Activated CD8-positive, alpha-beta memory T cell treated with anti-CD3 and anti-CD28 coated beads for 36 hours (primary cell): Measurements from ENCODE around the gene METAP1D. TPM values are rescaled to one million over a fixed set of nuclear protein-coding genes. Genes with fewer than 3 reads are reported as not detected.

Source experiments
- CTCF ChIA-PET: fragments of 350-600 bp; sonication (Branson Sonifier 250); formaldehyde crosslinking; loops from one replicate; lab custom pipeline; 2021; ENCODE audit warnings: antibody characterized with exemption; lab: Charles Lee
- POLR2A ChIA-PET: fragments of 350-600 bp; sonication (Branson Sonifier 250); formaldehyde crosslinking; loops from one replicate; lab custom pipeline; 2021; ENCODE audit warnings: antibody characterized with exemption; lab: Charles Lee
- total RNA-seq, 2 experiments: library from RNA; stranded (reverse); gene quantifications; one replicate each; pipeline ENCODE4 v1.2.3, GENCODE V29; 2021

The METAP1D gene
- total RNA-seq, 2 experiments from 2014 or later = 8.2 to 8.4 TPM

DNA sequence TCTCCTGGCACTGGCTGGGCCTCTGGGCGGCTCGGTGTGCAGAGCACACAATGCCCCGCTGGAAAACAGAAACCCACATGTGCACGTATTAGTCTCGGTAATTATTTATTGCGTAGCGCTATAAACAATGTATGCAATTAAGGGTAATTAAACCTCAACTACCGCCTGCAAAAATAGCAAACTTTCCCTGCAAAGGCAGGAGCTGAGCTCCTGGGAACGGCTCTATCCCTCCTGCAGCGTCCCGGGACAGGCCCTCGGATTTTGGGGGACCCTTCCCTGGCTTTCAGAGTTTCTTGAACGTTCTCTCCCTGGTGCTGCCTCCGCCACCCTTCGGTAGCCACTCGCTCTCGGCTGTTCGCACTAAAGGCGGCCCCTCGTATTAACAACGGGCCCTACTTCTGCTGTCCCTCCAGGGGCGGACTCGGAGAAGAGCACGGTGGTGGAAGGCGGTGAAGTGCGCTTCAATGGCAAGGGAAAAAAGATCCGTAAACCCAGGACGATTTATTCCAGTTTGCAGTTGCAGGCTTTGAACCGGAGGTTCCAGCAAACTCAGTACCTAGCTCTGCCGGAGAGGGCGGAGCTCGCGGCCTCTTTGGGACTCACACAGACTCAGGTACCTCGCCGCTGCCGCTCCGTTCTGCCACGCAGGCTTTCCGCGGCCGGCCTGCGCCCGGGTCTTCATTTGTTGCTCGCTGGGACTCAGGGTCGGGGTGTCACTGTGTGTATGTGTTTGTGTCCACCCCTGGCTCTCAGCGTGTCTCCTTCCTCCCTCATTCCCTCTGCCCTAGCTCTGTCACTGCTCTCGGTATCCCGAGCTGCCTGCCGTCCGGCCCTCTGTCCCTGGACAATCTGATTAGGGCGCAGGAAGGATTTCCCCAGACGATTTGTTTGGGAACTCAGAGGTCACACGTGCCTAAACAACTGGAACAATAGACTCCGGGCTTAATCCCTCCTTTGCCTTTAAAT, 86.8 kb downstream of the METAP1D start:
- ChIA-PET POLR2A (no interaction called here), CTCF (interaction anchor here (1.0 to 1.6 kb wide), 3 partner anchors 17 to 384 kb away, joined by 3 to 5 read pairs (median 3); partner anchors contain the start of gene DLX2)

GRCh38 chr2:172087207-172087779, 87.5 kb downstream of the METAP1D start:
- ChIA-PET CTCF (interaction anchor here (1.0 to 2.5 kb wide), 5 partner anchors 14 to 384 kb away, joined by 3 to 9 read pairs (median 5); partner anchors contain the start of gene DLX2), POLR2A (no interaction called here)

GRCh38 chr2:172087780-172088244, 88.1 kb downstream of the METAP1D start:
- ChIA-PET CTCF (interaction anchor here (1.2 to 2.5 kb wide), 5 partner anchors 13 to 385 kb away, joined by 3 to 9 read pairs (median 5); partner anchors contain the start of gene DLX2), POLR2A (no interaction called here)

GRCh38 chr2:172088245-172089004, 88.7 kb downstream of the METAP1D start:
- CTCF ChIA-PET = interaction anchor here (0.6 to 2.5 kb wide), 5 partner anchors 13 to 382 kb away, joined by 3 to 9 read pairs (median 5); partner anchors contain the start of gene DLX2
- POLR2A ChIA-PET = no interaction called here

DNA sequence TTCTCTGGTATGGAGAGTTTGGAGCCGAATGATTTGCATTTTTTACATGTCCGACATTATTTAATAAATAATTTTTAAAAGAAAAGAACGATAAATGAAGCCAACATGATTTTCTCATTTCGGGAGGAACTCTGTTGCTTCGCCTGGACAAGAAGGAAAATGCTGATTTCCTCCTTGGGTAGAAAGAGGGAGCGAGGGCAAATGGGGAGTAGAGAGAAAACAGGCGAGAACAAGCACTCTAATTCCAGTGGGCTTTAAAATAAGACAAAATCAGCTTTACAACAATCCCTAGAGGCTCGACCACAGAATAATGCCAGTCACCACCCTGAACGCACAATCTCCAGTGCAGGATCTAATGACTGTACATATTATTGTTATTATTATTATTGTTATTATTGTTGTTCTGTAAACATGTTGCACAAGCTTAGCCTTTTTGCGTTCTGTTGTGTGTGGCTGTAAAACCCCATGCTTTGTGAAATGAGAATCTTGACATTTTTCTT, 89.3 kb downstream of the METAP1D start:
- ChIA-PET CTCF (interaction anchor here (0.6 to 2.5 kb wide), 4 partner anchors 13 to 383 kb away, joined by 3 to 9 read pairs (median 5); partner anchors contain the start of gene DLX2), POLR2A (no interaction called here)

GRCh38 chr2:172089633-172090032, 89.9 kb downstream of the METAP1D start:
- ChIA-PET CTCF (interaction anchor here (2.5 kb wide), 1 partner anchor 17 kb away, joined by 6 read pairs; no protein-coding TSS in a partner anchor), POLR2A (no interaction called here)

- POLR2A ChIA-PET = no interaction called here
- CTCF ChIA-PET = interaction anchor here (1.1 kb wide), 1 partner anchor 10 kb away, joined by 3 read pairs; no protein-coding TSS in a partner anchor
Measured at GRCh38 chr2:172090044-172090961, 90.5 kb downstream of the METAP1D start.

DNA sequence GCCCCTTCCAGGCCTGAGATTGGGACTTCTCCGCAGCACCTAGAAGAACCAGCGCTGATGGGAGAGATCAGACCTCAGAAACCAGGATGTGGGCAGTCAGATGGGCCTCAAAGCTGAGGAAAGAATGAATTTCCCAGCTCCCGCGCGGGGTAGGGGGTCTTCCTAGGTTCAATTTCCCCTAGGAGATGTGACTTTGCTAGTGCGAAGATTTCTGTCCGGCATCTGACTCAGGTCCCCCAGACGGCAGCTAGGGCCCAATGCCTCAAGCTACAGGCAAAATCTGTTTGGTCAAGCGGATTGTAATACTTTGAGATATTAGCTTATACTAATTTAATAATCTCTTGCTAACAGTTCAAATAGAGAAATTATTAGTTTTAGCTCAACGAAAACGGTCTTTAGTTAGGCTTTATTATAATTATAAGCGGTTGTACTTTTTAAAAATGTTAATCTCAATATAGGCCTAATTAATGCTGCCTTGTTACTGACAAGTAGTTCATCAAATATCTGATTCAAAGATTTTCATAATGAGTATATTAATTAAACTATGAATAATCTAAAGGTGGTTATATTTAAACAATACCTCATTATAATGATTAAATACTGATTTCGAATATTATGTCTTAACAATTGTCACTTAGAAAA, 91.4 kb downstream of the METAP1D start:
- POLR2A ChIA-PET = no interaction called here

GRCh38 chr2:172091761-172092566, 92.2 kb downstream of the METAP1D start:
- CTCF ChIA-PET = interaction anchor here (0.7 to 1.1 kb wide), 2 partner anchors 8 to 10 kb away, joined by 3 read pairs; no protein-coding TSS in a partner anchor
- POLR2A ChIA-PET = no interaction called here

More for the DNA sequence above, 91.4 kb downstream of the METAP1D start:
- CTCF ChIA-PET = interaction anchor here (0.7 to 1.1 kb wide), 2 partner anchors 9 to 10 kb away, joined by 3 read pairs; no protein-coding TSS in a partner anchor

GRCh38 chr2:172092716-172093415, 93.1 kb downstream of the METAP1D start:
- CTCF ChIA-PET = interaction anchor here (1.0 kb wide), 1 partner anchor 33 kb away, joined by 3 read pairs; no protein-coding TSS in a partner anchor
- POLR2A ChIA-PET = no interaction called here

DNA sequence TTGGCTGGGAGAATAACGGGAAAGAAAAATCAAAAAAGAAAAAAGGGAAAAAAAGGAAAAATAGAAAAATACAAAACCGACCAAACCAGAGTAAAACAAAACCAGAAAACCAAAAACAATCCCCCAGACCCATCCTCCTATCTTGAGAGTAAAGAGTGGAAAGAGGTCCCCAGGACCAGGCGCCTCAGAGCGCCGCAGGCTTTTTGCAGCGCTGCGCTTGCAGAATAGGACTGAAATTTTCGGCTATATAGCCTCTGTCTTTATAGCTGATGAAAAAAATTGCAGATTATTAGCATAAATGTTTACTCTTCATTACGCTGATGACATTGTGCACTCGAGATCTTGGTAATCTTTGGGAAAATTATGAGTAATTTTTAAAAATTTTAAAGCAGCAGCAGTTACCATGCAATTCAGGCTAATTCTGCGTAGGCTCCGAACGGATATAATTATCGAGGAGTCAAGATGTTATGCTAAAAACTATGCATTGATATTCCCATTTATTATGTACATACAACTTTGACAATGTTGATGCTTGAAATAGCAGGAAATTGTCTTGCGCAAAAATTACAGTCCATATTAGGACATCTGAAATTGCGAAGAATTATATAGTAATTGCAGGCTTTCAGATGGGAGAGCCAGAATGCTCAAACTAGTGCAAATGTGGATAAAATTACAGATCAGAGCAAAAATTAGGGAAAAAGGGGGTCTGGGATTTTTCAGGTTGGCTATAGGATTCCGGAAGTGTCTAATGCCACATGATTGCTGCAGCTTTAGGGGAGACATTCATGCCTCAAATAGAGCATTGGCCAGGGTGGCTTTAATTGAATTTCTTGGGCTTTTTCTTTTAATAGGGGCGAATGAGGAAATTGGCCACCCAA, 93.9 kb downstream of the METAP1D start:
- ChIA-PET CTCF (interaction anchor here (1.0 kb wide), 1 partner anchor 34 kb away, joined by 3 read pairs; no protein-coding TSS in a partner anchor), POLR2A (no interaction called here)

GRCh38 chr2:172094294-172095145, 94.8 kb downstream of the METAP1D start:
- ChIA-PET POLR2A (no interaction called here), CTCF (no interaction called here)

GRCh38 chr2:172095146-172095904, 95.6 kb downstream of the METAP1D start:
- ChIA-PET CTCF (interaction anchor here (0.8 kb wide), 1 partner anchor 10 kb away, joined by 3 read pairs; the partner anchor contains the start of gene DLX1), POLR2A (no interaction called here)
